Activated CD4-positive, CD25-positive, alpha-beta regulatory T cell treated with anti-CD3 and anti-CD28 coated beads, Interleukin-2, amount 50 U/mL, for 24 hours (primary cell): ENCODE measurements around the gene CHD5.

Experiments used
- ATAC-seq, 2 donors: fragments of 150-1000 bp; cut with Tn5 transposase; one replicate each; pipeline ENCODE4 v1.10.0; 2021; ENCODE audit warnings: mild to moderate bottlenecking in 1 of 2, moderate library complexity in 1 of 2

CHD5 gene

DNA sequence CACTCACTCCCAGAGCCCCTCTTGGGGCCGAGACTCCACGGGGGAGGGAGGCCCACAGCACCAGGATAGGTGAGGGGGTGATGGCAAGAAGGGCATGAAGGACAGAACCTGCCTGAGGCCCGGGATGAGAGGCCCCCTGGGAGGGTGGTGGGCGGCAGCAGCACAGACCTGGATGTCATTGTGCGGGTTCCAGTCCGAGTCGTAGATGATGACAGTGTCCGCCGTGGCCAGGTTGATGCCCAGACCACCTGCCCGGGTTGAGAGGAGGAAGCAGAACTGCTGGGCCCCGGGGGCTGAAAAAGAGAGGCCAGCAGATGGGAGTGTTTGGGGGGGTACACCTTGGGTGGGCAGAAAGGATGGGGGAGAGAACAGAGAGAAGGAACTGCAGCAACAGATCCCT, 50.1 kb downstream of the CHD5 start:
- ATAC-seq: no peak

DNA sequence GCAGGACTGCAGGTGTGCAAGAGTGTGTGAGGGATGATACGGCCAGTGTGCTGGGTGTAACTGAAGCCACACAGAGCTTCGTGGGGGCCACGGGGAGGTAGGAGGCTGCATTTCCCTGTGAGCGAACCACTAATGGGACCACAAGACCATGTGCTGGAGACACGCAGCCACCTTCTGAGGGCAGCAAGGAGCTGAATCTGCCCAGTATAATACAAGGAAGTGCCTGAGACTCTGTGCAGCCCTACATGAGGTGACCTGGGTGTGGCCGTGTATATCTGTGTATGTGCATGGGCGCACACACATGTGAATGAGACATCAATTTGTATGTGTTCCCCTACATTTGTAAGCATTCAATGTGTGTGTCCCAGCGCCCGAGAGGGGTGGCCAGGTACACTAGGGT, 50.8 kb downstream of the CHD5 start:
- ATAC-seq: no peak

DNA sequence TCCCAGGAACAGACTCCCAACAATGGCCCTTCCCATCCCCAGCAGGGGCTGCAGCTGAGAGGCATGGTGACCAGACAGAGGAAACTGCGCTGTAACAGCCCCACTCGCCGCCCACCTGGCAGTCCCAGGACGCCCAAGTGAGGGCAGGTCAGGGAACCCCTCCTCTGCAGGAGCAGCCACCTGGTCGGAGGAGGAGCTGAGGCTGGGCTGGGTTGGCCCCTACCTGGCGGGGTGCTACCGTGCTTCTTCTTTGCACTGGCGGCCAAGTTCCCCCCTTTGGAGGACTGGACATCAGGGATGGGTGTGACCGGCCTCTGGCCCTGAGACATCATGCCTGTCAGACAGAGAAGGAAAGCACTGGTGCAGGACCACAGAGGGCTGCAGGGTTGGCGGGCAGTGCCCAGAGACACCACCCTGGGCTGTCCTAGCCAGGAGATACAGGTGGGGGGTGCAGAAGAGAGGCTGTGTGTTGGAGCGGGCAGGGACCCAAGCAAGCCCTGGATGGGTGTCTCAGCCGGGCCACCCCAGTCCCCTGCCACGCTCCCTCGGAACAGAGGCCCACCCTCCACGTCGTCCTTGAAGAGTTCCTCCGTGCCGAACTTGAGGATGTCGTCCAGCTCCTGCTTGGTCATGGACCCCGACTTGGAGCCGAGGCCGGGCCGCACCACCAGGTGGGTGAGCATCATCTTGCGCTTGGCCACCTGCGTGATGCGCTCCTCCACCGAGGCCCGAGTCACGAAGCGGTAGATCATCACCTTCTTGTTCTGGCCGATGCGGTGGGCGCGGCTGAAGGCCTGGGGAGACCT, 51.6 kb downstream of the CHD5 start:
- ATAC-seq: no peak

DNA sequence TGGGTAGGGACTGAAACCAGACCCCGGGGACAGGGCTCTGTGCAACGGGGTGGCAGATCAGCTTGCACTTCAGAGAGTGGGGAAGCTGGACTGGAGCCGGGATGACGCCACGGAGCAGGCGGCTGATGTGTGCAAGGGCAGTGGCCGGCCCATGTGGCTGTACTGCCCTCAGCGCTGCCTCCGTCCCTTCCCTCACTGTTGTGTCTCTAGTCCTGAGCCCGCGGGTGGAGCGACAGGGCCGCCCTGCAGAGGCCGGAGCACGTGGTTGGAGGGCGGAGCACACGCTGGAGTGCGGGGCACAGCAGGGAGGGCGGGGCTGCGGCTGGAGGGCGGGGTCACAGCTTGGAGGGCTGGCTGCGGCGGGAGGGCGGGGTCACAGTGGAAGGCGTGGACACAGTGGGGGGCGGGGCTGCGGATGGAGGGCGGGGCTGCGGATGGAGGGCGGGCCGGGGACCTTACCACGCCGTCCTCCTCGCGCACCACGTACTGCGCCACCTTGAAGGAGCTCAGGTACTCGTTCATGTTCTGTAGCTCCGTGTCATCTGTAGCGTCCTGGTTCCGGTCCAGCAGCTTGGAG, 52.4 kb downstream of the CHD5 start:
- peak; percentile 77 to 80 for ATAC-seq

DNA sequence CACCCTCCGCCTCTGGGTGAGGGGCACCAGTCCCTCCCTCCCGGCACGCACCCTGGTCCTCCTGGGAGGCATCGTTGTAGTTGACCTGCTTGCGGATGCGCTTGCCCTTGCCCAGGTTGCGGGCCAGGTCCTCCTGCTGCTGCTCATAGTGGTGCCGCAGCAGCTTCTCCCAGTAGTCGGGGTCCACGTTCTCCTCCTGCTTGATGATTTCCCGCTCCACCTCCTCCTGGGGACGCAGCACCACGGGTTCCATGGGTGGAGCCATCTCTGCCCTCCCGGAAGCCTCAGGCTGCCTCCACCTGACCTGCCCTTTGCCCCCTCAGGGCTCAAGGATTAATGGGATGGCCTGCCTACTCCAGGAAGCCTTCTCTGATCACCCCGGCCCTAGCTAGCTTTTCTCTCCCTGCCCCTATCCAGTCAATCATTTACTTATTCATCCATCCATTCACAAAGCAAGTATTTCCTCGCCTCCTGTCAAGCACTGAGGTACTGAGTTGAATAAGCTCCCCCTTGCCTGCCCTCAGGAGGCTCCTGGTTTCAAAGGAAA, 53.5 kb downstream of the CHD5 start:
- no peak for ATAC-seq

DNA sequence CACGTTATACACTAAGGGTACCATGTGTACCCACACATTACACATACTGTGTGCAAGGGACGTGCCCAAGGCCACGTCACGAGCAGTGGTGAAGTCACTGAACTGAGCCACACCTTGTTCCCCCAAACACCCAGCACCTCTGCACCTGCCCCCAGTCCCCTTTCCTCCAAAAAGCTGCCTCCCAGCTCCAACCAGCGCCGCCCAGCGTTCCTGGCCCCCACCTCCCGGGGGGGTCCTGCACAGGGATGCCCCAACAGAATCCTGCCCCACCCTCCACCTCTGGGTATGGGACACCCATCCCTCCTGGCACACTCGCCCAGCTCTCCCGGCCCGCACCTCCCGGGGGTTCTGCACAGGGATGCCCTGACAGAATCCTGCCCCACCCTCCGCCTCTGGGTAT, 54.1 kb downstream of the CHD5 start:
- no peak for ATAC-seq

DNA sequence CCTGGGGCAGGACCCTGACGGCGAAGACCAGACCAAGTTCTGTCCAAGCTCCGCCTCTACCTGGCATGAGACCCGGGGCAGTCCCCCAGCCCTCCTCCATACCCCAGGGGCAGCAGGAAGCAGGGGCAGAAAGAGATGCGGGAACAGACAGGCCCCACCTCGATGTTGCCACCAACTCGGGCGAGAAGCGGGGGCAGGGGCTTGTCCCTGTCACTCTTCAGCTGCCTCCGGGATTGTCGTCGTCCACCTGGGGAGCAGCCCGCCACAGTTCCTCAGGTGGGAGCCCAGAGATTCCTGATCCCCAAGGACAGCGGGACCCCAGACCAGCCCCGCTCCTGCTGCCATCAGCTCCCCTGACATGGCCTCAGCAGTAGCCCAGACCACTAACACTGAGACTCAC, 54.8 kb downstream of the CHD5 start:
- ATAC-seq: no peak

DNA sequence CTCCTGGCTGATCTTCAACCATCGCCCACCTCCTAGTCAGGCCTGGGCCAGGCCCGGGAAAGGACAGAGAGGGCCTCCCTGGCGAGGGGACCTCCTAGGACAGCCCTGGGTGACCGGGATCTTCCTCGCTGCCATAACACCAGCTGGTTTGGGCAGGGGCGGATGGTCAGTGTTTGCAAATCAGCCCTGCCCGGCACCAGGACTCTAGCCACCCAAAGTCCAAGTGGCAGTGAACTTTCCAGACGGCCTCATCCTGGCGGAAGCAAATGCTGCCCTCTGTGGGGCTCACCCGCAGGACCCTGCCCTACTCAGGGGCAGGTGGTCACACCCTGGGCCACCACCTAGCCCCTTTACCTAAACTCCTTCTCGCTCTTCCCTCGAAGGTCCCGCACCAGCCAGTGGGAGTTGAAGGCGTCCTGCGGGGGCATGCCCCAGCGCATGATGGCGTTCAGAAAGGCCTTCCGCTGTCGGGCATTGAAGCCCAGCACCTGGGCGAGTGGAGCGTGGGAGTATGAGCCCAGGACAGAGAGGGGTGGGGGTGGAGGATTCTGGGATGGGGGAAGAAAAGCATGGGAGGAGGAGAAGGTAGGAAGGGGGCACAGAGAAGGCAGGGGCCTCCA, 55.3 kb downstream of the CHD5 start:
- no peak for ATAC-seq

DNA sequence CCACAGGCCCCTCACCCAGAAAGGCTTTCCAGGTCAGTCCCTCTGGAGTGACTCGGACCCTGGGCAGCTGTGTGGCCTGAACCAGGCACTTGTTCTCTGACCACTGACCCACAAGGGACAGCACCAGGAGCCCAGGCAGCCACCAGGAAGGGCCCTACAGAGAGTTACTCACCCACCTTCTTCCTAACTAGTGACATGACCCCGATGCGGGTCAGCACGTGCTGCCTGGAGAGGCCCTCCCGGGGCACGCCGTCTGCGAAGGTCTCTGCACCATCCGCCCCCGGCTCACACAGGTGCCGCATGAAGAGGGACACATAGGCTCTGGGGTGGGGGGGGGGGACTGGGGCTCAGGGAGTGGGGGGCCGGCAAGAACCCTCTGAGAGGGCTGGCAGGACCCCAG, 55.8 kb downstream of the CHD5 start:
- no peak for ATAC-seq

DNA sequence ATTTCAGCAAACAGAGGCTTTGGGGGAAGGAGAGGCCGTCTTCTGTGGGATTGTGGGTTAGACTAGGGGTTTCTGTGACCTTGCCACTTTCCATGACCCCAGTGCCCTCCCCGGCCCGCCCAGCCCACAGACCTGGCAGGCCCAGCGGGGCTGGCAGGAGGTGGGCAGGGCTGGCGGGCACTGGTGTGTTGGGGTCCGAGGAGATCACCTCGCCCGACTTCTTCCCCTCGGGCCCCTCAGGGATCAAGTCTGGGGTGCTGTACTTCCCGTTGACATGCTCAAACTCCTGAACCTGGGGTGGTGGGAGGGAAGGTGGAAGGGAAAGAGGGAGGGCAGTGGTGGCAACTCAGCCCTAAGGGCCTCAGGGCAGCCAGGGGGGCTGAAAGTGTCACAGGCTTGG, 56.3 kb downstream of the CHD5 start:
- no peak for ATAC-seq

DNA sequence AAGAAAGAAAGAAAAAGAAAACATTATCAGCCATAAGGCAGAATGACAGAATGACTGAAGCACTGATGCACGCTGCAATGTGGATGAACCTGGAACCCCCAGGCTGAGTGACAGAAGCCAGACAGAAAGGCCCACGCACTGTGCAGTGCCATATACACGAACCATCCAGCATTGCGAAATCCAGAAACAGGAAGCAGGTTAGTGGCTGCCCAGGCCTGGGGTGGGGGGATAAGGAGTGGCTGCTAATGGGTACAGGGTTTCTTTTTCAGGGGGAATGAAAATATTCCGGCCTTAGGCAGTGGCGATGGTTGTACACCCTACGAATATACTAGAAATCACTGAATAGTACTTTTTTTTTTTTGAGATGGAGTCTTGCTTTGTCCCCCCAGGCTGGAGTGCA, 57.0 kb downstream of the CHD5 start:
- no peak for ATAC-seq

DNA sequence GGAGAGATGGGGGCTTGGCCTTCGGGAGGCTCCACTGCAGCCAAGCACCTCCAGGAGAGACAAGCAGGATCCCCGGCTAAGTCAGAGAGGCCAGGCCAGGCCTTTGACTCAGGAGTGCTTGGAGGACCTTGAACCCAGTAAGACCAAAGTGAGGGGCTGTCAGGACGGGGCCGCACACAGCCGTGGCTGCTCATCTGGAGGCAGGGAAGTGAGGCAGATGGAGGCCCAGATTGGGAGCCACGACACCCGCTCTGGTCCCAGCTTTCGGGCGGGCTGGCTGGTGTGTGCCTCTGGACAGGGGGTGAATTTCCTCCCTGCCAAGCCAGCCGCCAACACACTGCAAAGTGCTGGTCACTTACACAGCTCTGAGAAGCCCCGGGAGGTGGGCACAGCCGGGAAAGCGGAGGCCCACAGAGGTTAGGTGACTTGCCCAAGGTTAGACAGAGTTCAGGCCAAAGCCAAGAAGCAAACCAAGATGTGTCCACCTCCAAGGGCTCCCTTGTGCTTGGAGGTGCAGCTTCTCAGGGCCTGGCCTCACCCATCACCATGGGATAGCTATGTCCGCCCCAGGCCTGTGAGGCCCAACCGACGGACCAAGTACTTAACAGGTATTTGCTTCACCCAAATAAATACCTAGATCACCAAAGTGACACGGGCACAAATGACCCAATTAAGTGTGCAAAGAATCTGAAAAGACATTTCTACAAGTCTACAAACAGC, 58.3 kb downstream of the CHD5 start:
- ATAC-seq: no peak

DNA sequence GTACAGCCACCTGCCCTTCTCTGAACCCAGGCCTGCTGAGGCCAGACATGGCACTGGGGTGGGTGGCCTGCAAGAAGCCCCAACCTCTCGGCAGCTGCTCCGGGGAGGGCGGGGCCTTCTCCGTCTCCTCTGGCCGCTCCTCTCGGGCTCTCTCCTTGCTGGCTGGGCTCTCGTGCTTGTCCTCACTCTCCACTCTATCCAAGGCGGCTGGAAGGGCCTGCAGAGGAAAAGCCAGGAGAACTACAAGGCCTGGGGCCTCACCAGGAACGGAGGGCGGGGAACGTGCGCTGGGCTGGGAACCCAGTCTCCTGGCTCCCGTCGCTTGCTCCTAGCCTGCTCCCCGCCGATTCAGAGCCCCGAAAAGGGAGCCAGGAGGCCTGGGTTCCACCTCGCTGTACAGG, 59.1 kb downstream of the CHD5 start:
- no peak for ATAC-seq

DNA sequence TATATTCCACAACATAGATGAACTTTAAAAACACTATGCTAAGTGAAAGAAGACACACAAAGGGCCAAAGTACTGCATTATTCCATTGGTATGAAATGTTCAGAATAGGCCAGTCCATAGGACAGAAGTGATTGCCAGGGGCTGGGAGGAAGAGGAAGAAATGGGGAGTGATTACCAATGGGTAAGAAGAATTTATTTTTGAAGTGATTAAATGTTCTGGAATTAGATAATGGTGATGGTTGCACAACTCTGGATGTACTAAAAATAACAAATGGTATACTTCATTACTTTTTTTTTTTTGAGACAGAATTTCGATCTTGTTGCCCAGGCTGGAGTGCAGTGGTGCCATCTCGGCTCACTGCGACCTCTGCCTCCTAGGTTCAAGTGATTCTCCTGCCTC, 61.7 kb downstream of the CHD5 start:
- no peak for ATAC-seq

DNA sequence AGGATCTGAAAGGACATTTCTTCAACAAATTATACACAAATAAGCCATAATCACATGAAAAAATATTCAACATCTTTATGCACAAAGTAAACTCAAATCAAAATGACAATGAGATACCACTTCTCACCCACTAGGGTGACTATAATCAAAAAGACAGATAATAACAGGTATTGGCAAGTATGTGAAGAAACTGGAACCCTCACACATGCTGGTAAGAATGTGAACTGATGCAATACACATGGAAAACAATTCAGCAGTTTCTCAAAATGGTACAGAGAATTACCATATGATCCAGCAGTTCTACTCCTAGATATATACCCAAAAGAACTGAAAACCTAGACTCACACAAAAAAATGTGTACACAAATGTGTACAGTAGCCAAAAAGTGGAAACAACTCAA, 62.5 kb downstream of the CHD5 start:
- no peak for ATAC-seq

DNA sequence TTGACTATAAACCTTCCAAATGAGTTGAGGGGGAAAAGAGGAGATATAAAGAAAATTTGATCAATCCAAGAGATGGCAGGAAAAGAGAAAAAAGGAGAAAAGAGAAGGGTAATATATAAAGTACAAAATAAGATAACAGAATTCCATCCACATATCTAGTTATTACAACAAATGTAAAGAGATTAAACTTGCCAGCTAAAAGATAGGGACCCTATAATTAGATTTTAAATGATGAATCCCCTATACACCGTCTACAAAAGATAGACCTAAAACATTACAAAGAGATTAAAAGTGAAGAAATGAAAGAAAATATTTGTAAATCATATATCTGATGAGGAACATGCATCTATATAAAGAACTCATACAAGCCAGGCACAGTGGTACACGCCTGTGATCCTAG, 63.1 kb downstream of the CHD5 start:
- ATAC-seq: no peak

DNA sequence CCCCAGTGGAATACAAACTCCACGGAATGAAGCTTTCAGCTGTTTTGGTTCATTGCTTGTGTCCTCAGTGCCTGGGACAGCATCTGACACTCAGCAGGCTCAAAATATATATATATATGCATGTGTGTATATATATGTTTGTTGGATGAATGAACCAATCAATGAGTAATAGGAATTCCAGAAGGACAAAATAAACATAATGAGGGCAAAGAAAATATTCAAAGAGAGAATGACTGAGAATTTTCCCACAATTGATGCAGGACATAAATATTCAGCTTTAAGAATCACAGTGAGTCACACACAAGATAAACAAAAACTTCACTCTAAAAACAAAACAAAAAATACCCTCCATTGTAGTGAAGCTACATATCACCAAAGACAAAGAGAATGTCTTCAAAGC, 64.0 kb downstream of the CHD5 start:
- no peak for ATAC-seq

DNA sequence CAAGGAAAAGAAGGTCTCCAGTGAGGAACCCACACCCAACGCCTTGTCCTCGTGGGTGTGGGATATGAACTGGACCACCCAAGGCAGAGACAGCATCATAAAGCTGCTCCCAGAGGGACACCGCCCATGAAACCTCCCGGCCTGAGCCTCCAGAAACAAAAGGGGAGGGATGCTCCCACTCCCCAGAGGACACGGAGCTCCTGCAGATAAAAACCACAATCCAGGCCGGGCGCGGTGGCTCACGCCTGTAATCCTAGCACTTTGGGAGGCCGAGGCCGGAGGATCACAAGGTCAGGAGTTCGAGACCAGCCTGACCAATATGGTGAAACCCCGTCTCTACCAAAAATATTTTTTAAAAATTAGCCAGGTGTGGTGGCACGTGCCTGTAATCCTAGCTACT, 66.4 kb downstream of the CHD5 start:
- no peak for ATAC-seq

DNA sequence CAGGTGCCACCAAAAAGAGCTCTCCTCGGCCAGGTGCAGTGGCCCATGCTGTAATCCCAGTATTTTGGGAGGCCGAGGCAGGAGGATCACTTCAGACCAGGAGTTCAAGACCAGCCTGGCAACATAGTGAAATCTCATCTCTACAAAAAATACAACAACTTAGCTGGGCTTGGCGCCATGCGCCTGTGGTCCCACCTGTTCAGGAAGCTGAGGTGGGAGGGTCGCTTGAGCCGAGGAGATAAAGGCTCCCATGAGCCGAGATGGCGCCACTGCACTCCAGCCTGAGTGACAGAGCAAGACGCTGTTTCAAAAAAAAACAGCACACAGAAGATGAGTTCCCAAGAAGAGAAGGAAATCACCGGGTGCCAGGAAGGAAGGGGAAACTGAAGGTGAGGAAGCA, 67.0 kb downstream of the CHD5 start:
- no peak for ATAC-seq

DNA sequence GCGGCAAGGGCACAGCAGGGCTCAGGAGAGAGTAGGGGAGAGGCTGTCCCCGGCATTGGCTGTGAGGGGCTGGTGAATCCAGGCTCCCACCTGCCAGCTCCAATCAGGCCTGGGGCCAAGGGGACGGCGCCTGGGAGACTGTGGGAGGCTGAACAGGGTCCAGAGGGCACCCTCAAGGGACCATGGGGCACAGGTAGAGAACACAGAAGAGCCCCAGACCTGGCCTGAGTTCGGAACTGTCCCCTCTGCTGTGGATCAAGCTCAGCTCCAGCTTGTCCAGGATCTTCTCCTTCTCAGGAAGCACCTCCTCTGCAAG, 67.5 kb downstream of the CHD5 start:
- ATAC-seq: no peak

DNA sequence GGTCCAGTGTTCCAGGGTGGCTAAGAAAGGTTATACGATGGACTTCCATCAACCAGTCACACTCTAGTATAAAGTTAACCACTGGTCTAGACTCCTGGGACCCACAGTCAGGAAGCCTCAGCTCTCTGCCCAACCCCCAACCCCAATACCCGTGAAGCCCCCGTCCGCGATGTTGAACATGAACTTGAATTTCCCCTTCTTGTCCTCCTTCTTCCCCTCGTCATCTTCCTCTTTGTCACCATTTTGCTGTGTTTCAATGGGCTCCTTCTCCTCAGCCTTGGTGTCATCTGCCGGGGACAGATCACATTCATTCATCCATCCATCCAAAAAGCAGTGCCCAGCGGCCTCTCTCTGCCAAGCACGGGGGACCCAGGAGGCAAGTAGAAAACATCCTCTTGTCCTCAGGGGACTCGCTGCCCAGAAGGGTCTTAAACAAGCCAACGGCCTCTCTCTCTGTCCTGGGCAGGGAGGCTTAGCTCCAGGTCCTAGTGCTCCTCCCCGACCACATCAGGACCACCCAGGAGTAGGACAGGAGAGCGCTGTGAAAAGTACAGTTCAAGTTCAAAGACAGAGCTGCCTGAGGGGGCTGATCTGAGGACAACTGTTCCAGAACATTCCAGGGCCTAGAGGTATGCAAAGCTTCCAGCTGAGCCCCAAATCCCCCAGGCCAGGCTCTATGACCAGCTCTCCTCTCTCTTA, 68.0 kb downstream of the CHD5 start:
- ATAC-seq: no peak

DNA sequence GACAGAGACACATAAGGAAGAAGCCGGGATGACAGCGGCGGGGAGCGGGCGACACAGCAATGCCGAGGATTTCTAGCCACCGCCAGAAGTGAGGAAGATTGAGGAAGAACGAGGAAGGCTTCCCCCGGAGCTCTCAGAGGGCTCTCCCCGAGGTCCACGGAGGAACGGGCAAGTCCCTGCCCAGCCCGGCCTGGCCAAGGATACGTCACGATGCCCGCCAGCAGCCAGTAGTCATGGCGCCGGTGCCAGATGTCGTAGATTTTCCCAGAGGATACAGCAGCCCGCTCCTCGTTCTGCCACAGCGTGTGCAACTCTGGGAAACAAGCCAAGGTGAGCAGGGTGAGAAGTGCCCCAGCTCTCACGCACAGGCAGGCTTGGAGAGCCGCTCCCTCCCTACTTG, 68.5 kb downstream of the CHD5 start:
- ATAC-seq: no peak

DNA sequence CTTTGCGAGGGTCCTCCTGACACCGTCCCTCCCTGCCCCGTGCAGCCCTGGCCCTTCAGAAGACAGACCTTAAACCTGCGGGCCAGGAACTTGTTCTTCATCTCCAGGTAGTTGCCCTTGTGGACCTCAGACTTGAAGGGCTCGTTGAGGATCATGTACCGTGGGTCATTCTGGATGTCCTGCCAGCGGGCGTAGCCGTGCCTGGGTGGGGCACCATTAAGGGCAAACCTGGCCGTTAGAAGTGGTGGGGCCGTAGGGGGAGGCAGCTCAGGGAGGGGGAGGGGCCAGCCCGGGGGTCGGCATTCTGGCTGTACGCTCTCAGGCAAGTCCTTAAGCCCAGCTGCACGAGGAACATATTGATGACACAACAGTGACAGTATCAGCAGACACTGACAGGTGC, 69.8 kb downstream of the CHD5 start:
- ATAC-seq: no peak
